ENCODE measurements around the gene SGMS2. TPM values are rescaled to one million over a fixed set of nuclear protein-coding genes. Genes with fewer than 3 reads are reported as not detected.

Gene SGMS2
- total and polyA plus RNA-seq, 2 donors, result 1.0 to 1.2 TPM

GRCh38 chr4:107837317-107837716 lies 12.6 kb downstream of the SGMS2 start:
- Histone ChIP-seq H3K27ac (ENCODE audit: low read depth in 1 of 2, low read length in 1 of 2) (no peak overlapping the region), H3K36me3 (ENCODE audit: control insufficient read depth in 2 of 2, insufficient read depth in 2 of 2, low read length in 1 of 2) (no peaks in the 10 kb centered on the region), H3K4me1 (ENCODE audit: control insufficient read depth in 2 of 2, insufficient read depth in 2 of 2, low read length in 2 of 2) (no peaks in the 10 kb centered on the region), H3K9me3 (ENCODE audit: control insufficient read depth in 2 of 2, insufficient read depth in 1 of 2, low read length in 1 of 2) (no peaks in the 10 kb centered on the region), H3K27me3 (ENCODE audit: control insufficient read depth in 2 of 2, insufficient read depth in 1 of 2, low read length in 1 of 2) (peaks cover 0 to 4% of the 10 kb centered on the region in 2 donors), H3K4me3 (ENCODE audit: low read length in 2 of 2) (no peak overlapping the region)
- DNase-seq (ENCODE audit: low read depth in 6 of 9, low spot score in 9 of 9), result no peak
- WGBS, result 93% methylated on average over 4 of the region's 4 CpGs

GRCh38 chr4:107837776-107838618 lies 13.3 kb downstream of the SGMS2 start:
- H3K36me3 ChIP-seq (ENCODE audit: control insufficient read depth in 2 of 2, insufficient read depth in 2 of 2, low read length in 1 of 2), result no peaks in the 10 kb centered on the region
- H3K27ac ChIP-seq (ENCODE audit: low read depth in 1 of 2, low read length in 1 of 2), result no peak overlapping the region
- no peaks in the 10 kb centered on the region for H3K9me3 ChIP-seq (ENCODE audit: control insufficient read depth in 2 of 2, insufficient read depth in 1 of 2, low read length in 1 of 2)
- no peak overlapping the region for H3K4me3 ChIP-seq (ENCODE audit: low read length in 2 of 2)
- 98% methylated on average over 3 of the region's 3 CpGs for WGBS
- peaks cover 0 to 4% of the 10 kb centered on the region in 2 donors for H3K27me3 ChIP-seq (ENCODE audit: control insufficient read depth in 2 of 2, insufficient read depth in 1 of 2, low read length in 1 of 2)
- DNase-seq (ENCODE audit: low read depth in 6 of 9, low spot score in 9 of 9), result no peak
- H3K4me1 ChIP-seq (ENCODE audit: control insufficient read depth in 2 of 2, insufficient read depth in 2 of 2, low read length in 2 of 2), result no peaks in the 10 kb centered on the region

GRCh38 chr4:107838861-107839565 lies 14.3 kb downstream of the SGMS2 start:
- Histone ChIP-seq H3K27me3 (ENCODE audit: control insufficient read depth in 2 of 2, insufficient read depth in 1 of 2, low read length in 1 of 2) (peaks cover 0 to 4% of the 10 kb centered on the region in 2 donors), H3K27ac (ENCODE audit: low read depth in 1 of 2, low read length in 1 of 2) (no peak overlapping the region), H3K4me3 (ENCODE audit: low read length in 2 of 2) (no peak overlapping the region), H3K36me3 (ENCODE audit: control insufficient read depth in 2 of 2, insufficient read depth in 2 of 2, low read length in 1 of 2) (no peaks in the 10 kb centered on the region), H3K9me3 (ENCODE audit: control insufficient read depth in 2 of 2, insufficient read depth in 1 of 2, low read length in 1 of 2) (no peaks in the 10 kb centered on the region), H3K4me1 (ENCODE audit: control insufficient read depth in 2 of 2, insufficient read depth in 2 of 2, low read length in 2 of 2) (no peaks in the 10 kb centered on the region)
- DNase-seq (ENCODE audit: low read depth in 6 of 9, low spot score in 9 of 9), result no peak
- 14% methylated on average over 1 of the region's 1 CpG for WGBS

GRCh38 chr4:107843391-107843790 lies 18.7 kb downstream of the SGMS2 start:
- Histone ChIP-seq H3K36me3 (ENCODE audit: control insufficient read depth in 2 of 2, insufficient read depth in 2 of 2, low read length in 1 of 2) (no peaks in the 10 kb centered on the region), H3K27me3 (ENCODE audit: control insufficient read depth in 2 of 2, insufficient read depth in 1 of 2, low read length in 1 of 2) (no peaks in the 10 kb centered on the region), H3K27ac (ENCODE audit: low read depth in 1 of 2, low read length in 1 of 2) (no peak overlapping the region), H3K4me3 (ENCODE audit: low read length in 2 of 2) (no peak overlapping the region), H3K9me3 (ENCODE audit: control insufficient read depth in 2 of 2, insufficient read depth in 1 of 2, low read length in 1 of 2) (no peaks in the 10 kb centered on the region), H3K4me1 (ENCODE audit: control insufficient read depth in 2 of 2, insufficient read depth in 2 of 2, low read length in 2 of 2) (no peaks in the 10 kb centered on the region)
- WGBS, result 93% methylated on average over 1 of the region's 1 CpG
- DNase-seq (ENCODE audit: low read depth in 6 of 9, low spot score in 9 of 9), result no peak

GRCh38 chr4:107845681-107846080 lies 20.9 kb downstream of the SGMS2 start:
- Histone ChIP-seq H3K9me3 (ENCODE audit: control insufficient read depth in 2 of 2, insufficient read depth in 1 of 2, low read length in 1 of 2) (no peaks in the 10 kb centered on the region), H3K4me3 (ENCODE audit: low read length in 2 of 2) (no peak overlapping the region), H3K4me1 (ENCODE audit: control insufficient read depth in 2 of 2, insufficient read depth in 2 of 2, low read length in 2 of 2) (no peaks in the 10 kb centered on the region), H3K27me3 (ENCODE audit: control insufficient read depth in 2 of 2, insufficient read depth in 1 of 2, low read length in 1 of 2) (no peaks in the 10 kb centered on the region), H3K27ac (ENCODE audit: low read depth in 1 of 2, low read length in 1 of 2) (no peak overlapping the region), H3K36me3 (ENCODE audit: control insufficient read depth in 2 of 2, insufficient read depth in 2 of 2, low read length in 1 of 2) (no peaks in the 10 kb centered on the region)
- WGBS, result over 99% methylated on average over 3 of the region's 3 CpGs
- DNase-seq (ENCODE audit: low read depth in 6 of 9, low spot score in 9 of 9), result no peak

- no peaks in the 10 kb centered on the region for H3K27me3 ChIP-seq (ENCODE audit: control insufficient read depth in 2 of 2, insufficient read depth in 1 of 2, low read length in 1 of 2)
- H3K36me3 ChIP-seq (ENCODE audit: control insufficient read depth in 2 of 2, insufficient read depth in 2 of 2, low read length in 1 of 2), result no peaks in the 10 kb centered on the region
- H3K4me1 ChIP-seq (ENCODE audit: control insufficient read depth in 2 of 2, insufficient read depth in 2 of 2, low read length in 2 of 2), result no peaks in the 10 kb centered on the region
- no peaks in the 10 kb centered on the region for H3K9me3 ChIP-seq (ENCODE audit: control insufficient read depth in 2 of 2, insufficient read depth in 1 of 2, low read length in 1 of 2)
- no peak overlapping the region for H3K4me3 ChIP-seq (ENCODE audit: low read length in 2 of 2)
- no peak overlapping the region for H3K27ac ChIP-seq (ENCODE audit: low read depth in 1 of 2, low read length in 1 of 2)
- 91% methylated on average over 2 of the region's 2 CpGs for WGBS
- DNase-seq (ENCODE audit: low read depth in 6 of 9, low spot score in 9 of 9), result no peak
Observed at GRCh38 chr4:107850438-107850837, 25.7 kb downstream of the SGMS2 start.

- Histone ChIP-seq H3K4me3 (ENCODE audit: low read length in 2 of 2) (no peak overlapping the region), H3K27me3 (ENCODE audit: control insufficient read depth in 2 of 2, insufficient read depth in 1 of 2, low read length in 1 of 2) (no peaks in the 10 kb centered on the region), H3K36me3 (ENCODE audit: control insufficient read depth in 2 of 2, insufficient read depth in 2 of 2, low read length in 1 of 2) (no peaks in the 10 kb centered on the region), H3K9me3 (ENCODE audit: control insufficient read depth in 2 of 2, insufficient read depth in 1 of 2, low read length in 1 of 2) (no peaks in the 10 kb centered on the region), H3K4me1 (ENCODE audit: control insufficient read depth in 2 of 2, insufficient read depth in 2 of 2, low read length in 2 of 2) (no peaks in the 10 kb centered on the region), H3K27ac (ENCODE audit: low read depth in 1 of 2, low read length in 1 of 2) (no peak overlapping the region)
- WGBS, result 95% methylated on average over 9 of the region's 9 CpGs
- no peak for DNase-seq (ENCODE audit: low read depth in 6 of 9, low spot score in 9 of 9)
Observed at GRCh38 chr4:107853444-107854355, 29.0 kb downstream of the SGMS2 start.

GRCh38 chr4:107854356-107855022 lies 29.8 kb downstream of the SGMS2 start:
- Histone ChIP-seq H3K36me3 (ENCODE audit: control insufficient read depth in 2 of 2, insufficient read depth in 2 of 2, low read length in 1 of 2) (no peaks in the 10 kb centered on the region), H3K4me1 (ENCODE audit: control insufficient read depth in 2 of 2, insufficient read depth in 2 of 2, low read length in 2 of 2) (no peaks in the 10 kb centered on the region), H3K4me3 (ENCODE audit: low read length in 2 of 2) (no peak overlapping the region), H3K9me3 (ENCODE audit: control insufficient read depth in 2 of 2, insufficient read depth in 1 of 2, low read length in 1 of 2) (no peaks in the 10 kb centered on the region), H3K27ac (ENCODE audit: low read depth in 1 of 2, low read length in 1 of 2) (no peak overlapping the region), H3K27me3 (ENCODE audit: control insufficient read depth in 2 of 2, insufficient read depth in 1 of 2, low read length in 1 of 2) (no peaks in the 10 kb centered on the region)
- WGBS, result 97% methylated on average over 3 of the region's 3 CpGs
- no peak for DNase-seq (ENCODE audit: low read depth in 6 of 9, low spot score in 9 of 9)
